NCI-H2107 treated with DMSO at 0.1 percent for 48 hours (cell line): ENCODE measurements around the gene MYO18A.

Source experiments
- DNase-seq: peaks from one replicate; lab custom pipeline; 2025; ENCODE audit not compliant: unreplicated experiment; lab: John Stamatoyannopoulos, UW

Gene MYO18A

DNA sequence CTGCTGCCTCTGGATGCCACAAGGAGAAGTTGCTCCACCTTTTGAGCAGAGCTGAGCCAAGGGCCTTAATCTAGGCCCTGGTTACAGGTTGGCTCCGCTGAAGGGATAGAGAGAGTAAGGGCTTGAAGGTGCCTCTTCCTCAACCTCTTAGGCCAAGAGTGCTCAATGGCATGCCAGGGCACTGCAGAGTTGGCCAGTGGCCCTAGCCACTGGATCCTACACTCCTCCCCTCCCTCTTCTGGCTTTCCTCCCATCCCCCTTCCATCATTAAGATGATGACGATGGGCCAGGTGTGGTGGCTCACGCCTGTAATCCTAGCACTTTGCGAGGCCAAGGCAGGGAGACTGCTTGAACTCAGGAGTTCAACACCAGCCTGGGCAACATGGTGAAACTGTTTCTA is 50.5 kb downstream of the MYO18A start:
- no peak for DNase-seq

DNA sequence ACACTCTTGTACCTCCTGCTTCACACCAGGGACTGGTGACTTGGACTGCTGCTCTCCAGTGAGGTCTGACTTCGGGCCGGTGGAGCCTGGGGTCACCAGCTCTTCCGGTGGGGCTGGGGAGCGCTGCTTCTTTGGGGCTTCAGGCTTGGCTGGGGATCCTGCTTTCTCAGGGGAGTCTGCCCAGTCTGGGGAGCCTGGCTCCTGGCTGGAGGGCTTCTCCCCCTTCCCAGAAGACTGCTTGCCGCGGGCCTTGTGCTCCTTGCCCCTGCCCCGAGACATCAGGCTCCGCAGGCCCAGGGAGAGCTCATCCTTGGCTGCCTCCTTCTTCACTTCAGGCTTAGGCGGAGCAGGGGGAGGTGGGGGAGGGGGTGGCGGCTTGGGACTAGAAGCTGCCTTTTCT is 52.4 kb downstream of the MYO18A start:
- no peak for DNase-seq

DNA sequence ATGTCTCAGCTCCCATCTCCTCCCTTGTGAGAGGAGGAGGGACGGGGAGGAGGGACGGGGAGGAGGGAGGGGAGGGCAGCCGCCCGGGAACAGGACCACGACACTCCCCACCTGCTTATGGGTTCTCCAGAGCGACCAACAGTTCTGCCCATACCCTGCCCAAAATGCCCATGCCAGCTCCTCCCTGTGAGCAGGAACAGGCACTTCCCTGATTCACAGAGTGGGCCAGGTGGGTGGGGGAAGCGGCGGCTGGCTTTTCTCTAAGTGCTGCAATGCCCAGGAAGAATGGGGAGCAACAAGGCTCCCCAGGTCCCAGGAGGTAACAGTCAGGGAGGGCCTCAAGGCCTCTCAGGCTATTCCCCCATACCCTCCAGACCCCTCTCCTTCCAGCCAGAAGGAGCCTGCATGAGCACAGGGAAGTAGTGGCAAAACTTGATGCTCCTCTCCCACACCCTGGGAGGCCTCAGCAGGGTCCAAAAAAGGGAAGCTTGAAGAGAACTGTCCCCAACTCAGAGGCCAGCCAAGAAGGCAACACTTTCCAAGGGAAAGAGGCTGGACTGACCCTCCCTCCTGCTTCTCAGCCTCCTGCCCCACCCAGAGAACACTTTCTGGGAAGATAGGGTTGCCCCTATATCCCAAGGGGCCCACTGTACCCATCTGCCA is 53.8 kb downstream of the MYO18A start:
- DNase-seq = no peak

DNA sequence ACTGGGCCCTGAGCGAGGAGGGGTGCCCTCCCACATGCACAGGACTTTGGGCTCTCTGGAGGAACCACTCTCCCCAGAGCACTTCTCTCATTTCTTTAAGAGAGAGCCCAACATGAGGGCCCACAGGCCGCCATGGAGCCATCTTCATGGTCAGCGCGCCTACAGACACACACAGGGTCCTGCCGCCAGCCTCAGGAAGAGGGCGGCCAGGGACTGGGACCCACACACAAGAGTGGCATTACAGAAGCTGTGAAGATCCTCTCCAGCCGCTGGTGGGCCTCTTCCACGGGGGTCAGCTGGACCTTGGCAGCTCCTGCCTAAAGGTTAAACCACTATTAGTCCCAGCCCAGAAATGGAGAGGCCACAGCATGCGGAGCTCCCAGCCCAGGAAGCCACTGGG is 54.5 kb downstream of the MYO18A start:
- no peak for DNase-seq

DNA sequence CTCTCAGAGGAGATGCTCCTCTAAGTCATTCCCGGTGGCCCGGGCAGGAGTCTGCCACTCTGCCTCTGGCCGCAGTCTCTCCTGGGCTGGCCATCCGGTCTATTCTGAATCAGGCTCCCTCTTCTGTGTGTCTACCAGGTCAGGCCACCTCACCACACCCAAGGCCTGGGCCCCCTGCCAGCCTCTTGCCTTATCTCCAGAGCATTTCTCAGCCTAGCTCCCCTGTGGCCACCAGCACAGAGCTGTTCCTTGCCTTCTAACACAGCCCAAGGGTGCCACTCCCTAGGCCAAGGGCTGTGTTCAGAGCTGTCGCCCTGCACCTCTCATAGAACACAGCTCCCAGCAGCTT is 55.3 kb downstream of the MYO18A start:
- DNase-seq = no peak

DNA sequence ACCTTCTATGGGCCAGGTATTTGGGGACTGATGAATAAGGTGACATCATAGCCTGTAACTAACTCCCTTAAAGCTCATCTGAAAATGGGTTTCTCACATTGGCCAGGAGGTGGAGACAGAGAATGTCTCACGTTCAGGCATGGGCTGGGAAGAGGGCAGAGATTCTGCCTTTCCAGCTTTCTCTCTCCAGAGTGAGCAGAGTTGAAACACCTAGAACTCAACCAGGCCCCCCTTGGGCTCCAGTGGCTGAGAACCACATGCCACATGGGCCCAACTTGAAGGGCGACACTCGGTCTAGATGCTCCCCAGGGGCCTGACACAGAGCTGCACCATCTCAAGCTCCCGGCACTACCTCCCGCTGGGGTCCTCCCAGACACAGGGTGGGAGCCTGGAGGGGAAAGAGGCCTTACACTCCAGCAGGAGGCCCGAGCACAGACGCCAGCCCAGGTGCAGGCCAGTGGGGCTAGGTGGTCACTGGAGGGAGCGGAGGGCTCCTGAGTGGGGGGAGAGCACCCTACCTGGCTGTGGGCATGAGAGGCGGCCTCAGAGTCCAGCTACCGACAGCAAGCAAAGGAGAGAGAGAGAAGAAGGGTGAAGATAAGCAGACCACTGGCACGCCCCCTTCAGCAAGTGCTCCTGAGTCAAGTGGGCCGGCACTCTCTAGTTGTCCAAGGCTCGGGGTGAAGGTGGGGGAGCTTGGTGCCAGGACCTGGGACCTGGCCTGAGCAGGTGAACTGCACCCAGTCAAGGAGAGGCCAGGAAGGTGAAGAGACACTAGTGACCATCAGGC is 55.9 kb downstream of the MYO18A start:
- peak; percentile 24 for DNase-seq

DNA sequence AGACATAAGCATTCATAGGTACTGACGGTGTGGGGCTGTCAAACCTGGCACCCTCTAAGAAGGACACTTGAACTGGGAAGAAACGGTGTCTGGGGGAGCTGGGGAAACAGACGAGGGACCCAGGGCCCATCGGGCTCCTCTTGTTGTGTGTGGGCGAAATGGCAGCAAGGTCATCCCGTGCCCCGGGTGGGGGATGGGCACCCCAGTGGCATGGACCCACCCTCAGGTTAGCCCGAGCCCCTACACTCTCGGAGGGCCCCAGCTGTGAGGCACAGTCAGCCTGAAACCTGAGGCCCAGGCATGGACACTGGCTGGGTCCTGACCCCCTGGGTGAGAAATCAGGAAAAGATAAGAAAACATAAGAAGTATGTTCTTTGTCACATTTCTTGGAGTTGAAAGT is 57.1 kb downstream of the MYO18A start:
- no peak for DNase-seq

DNA sequence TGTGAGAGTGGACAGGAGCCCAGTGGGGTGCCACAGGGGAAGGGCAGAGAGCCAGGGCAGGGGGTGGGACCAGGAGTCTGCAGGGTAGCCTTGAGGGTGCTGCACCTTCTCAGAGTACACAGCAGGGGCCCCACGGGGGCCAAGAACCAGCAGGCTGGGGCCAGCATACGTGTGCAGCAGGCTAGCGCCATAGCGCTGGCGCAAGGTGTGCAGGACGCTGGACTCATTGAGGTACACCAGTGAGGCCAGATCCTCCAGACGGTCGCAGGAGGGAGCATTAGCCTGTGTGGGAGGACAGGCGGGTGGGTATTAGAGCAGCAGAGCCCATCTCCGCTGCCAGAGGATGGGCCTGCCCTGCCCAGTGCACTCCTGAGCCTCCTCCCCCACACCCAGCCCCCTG is 58.8 kb downstream of the MYO18A start:
- no peak for DNase-seq

DNA sequence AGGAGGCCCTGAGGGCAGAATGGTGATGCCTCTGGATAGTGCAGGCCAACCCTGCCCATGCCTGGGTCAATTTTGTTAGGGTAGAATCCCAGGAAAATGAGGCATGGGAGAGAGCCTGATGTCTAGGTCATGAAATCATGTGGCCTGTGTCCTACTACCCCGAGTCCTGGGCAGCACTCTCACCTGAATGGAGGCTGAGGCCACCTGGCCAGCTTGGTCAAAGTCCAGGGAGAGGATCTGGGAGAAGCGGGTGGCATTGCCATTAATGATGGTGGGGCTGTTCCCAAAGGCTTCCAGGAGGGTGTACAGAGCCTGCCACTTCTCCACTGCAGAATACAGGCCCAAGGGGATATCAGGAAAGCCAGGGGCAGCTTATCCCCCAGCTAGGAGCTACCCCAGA is 59.8 kb downstream of the MYO18A start:
- no peak for DNase-seq

DNA sequence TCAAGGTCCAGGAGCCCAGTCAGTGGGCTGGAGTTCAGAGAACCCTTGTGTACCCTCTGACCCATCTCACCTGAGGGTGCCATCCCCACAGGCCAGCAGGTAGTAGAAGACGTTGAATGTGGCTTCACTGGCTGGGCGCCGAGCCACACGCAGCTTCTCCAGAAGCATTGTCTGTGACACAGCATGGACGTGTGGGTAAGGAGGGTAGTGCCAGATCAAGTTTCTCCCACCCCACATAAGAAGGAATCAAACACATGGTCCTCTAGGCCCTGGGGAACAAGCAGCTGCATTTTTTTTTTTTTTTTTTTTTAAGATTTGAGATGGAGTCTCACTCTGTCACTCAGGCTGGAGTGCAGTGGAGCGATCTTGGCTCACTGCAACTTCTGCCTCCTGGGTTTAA is 60.9 kb downstream of the MYO18A start:
- DNase-seq = no peak

DNA sequence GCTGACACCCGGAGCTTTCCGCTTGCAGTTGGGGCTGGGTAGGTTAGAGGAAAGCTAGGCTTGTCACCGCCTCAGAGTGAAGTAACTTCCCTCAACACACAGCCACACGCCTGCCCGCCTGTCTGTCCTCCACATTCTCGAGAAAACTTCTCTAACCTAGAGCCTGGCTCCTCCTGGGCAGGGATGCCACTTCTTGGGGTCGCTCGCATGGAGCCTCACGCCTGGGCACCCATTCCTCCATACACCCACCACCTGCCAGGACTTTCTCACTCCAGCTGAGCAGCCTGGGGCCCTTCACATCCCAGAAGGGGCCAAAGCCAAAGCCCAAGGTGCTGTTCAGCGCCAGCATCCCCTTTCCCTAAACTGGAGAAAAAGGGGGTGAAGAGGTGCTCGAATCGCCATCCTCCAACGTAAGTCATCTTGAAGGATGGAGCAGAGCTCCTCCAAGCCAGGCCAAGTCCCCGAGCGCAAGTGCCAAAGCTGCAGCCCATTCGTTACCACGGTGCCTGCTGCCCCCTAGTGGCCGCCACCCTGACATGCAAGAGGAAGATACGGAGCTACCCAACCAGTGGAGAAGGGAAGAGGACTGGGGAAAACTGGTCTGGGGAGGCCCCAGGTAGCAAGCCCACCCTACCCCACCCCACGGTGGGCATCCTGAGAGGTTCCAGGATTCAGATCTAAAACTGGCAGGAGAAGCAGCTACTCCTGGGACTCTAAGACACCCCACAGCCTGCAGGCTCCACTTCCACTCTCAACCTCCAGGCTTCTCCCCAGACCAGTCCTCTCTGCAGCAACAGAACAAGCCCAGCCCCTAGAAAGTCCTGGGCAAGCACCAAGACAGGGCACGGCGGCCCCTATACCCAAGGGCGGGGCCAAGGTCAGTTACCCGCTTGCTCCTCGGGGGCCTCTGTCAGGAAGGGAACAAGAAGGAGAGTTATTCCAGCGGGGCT is 63.1 kb downstream of the MYO18A start:
- DNase-seq = peak; percentile 23

DNA sequence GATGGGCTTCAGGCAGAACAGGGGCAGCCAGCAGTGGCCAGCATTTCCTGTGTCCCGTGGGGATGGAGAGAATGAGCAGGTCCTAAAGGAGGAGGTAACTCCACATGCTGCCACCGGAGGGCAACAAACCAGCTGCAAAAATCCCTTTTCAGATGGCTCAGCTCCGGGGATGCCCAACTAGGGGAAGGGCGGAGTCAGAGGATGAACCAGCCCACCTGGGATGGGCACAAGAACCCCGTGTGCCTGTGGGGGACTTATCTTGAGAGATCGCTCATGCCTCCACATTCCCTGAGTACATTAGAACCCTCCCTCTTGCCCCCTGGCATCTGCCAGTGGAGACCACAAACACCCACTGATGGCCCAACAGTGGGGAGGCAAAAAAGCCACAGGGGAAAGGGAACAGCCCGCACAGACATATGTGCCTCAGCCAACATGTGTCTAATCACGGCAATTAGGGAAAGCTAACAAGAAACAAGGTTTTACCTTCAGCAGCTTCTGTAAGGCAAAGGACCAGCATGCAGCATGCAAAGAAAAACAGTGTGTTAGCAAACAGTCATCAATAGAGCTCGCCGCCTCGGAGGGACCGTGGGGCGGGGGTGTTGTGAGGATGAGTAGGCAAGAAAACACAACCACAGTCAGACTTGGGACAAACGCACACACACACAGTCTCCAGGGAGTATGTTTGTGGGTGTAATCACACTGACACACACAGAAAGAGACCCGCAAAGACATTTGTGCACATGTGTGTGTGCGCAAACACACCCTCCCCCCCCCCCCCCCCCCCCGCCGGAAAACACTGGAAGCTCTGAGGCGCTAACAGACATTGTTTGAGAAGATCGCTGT is 64.0 kb downstream of the MYO18A start:
- DNase-seq = peak; percentile 43

DNA sequence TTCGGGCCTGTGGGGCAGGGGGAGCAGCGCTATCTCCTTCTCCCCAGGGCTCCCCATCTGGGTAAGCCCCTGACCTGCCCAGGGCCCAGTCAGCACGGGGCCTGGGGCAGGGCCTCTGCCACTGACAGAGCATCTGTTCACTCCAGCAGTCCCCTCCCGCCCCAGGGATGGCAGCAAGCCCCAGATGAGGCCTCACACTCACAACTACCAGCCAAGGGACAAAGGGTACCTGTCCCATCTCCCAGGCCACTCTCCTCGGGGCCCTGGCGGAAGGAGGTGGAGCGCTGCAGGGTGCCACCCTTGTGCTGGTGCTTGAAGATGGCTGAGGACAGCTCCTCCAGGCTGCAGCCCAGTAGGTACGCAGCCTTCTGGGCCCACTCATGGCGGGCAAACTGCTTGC is 64.8 kb downstream of the MYO18A start:
- no peak for DNase-seq

DNA sequence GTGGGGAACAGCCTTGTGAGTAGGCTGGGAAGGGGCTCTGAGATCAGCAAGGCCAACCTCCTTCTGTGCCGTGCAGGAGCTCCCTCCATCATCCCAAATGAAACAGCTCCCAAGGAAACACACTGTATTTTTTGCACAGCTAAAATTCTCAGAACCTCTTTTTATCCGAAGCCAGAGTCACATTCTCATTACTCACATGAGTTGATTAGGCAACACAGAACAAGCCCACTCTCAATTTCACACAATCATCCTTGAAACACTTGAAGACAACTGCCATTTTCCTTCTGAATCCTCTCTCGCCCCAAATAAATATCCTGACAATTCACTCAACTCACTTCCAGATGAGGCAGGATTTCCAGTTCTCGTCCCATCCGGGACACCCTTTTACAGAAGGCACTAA is 66.1 kb downstream of the MYO18A start:
- no peak for DNase-seq

DNA sequence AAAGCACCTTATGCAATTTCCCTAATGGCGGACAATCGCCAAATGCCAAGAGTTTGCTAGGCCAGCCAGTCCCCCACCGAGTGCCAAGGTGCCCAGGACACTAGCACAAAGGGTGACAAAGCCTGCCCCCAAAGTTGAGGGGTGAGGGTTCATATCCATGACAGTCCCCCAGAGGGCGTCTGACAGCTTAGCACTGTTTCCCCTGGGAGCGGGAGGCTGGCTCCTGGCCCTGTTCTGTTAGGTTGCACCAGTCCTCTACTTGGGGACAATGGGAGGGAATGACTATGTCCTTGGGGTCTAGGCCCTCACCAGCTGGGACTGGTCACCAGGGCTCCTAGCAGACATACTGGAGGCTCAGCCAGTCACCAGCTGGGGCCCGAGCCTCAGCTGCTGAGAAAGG is 66.9 kb downstream of the MYO18A start:
- peak; percentile 29 for DNase-seq

DNA sequence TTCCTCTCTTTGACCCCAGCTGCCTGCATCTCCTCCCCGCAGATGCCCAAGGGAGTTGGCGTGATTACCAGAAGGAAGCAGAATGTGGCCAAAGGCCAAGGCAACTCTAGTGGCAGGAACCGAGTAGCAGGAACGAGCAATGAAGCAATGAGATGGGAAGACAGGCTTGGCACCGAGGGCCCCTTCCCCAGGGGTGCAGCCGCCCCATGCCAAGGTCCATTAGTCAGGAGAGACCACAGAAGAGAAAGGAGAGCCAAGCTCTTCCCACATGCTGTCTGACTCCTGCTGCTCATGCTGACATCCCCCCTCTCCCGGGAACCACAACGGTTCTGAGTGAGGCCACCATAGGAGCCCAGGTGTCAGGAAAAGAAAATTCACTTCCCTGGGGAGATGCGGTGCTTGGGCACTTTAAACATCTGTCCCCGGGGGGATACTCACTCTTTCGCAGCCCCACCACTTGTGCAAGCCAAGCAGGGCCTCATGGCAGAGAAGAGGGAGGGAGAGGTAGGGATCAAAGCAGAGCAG is 67.4 kb downstream of the MYO18A start:
- peak; percentile 73 for DNase-seq

DNA sequence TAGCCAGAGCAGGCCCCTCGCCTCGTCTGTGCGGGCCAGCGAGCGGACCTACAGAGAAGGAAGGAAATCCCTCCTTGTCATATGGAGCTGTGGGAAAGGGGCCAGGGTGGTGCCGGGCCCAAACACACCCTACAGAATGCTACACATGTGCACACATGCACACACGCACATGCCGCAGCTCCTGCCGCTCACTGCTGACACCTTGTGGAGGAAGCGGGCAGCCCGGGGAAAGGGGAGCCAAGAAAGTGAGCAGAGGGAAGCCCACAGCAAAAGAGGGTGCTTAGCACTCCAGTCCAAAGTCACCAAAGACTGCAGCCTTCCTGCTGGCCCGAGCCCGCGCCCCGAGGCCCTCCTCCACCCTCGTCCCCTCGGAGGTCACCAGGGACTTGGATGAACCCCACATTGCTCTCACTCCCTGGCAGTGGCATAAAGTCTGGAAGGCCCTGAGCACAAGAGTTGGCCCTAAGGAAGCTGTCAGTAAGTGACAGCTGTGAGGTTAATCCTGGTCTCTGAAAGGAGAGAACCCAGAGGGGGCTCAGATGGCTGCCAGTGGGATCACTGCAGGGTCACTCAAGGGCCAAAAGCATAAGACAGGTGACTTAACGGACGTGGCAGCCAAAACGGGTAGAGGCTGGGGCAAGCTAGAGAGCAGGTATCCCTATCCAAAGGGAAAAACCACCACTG is 68.2 kb downstream of the MYO18A start:
- DNase-seq = peak; percentile 24

DNA sequence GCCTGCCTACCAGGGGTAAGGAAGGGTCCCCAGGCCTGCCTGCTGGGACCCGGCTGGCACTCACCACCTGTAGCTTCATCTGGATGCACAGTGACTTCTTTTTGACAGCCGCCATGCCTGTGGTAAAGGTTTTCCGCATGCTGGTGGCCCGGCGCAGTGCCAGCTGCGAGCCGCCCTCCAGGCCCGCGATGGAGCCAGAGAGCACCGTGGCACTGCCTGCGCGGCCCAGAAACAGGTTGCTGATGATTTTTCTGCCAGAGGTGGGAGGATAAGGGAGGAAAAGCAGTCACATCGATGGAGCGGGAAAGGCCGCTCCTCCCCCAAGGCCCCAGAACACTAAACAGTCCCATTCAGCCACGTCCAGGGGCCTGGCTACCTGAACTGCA is 69.8 kb downstream of the MYO18A start:
- no peak for DNase-seq

DNA sequence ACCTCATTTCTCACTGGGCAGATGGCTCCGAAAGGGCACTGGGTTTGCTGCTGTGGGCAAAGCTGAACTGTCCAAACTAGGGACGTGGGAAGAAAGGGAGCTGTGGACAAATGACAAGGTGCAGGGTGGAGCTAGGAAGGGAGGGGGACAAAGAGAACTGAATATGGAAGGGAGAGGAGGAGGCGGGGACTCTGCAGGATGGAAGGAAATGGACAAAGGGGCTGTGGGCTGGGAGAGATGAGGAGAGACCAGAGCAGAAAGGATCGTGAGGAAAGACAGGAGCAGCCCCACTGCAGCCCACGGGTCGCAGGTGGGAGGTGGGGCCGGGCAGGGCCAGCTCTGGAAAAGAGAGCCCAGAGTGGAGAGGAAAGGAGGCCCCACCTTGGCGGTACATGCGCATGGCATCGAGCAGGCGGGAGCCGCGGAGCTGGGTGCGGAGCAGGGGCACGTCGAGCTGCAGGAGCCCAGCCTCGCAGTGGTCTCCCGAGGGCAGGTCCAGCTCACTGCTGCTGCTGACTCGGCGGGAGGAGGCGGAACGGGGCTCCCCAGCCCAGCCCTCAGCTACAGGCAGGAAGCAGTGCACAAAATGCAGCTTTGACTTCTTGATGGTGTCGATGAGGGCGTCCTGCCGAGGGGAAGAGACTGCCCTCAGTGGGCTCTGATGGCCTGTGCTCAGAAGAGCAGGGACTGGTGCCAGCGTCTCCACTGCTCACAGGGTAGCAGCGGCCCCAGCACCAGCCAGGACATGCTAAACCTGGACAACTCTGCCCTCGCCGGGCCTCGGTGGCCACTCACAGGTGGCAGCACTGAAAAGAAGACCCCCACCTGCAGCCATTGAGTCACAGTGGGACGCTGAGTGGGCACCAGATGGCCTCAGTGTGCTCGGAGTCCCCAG is 70.5 kb downstream of the MYO18A start:
- no peak for DNase-seq
